ENCODE data around the gene RAB3GAP2.

Gene RAB3GAP2

GRCh38 chr1:220195701-220196100 is 76.6 kb downstream of the RAB3GAP2 start:
- Histone ChIP-seq H3K9me3 (ENCODE audit: severe bottlenecking) (no peaks in the 10 kb centered on the region), H3K27ac (no peak overlapping the region), H3K27me3 (ENCODE audit: insufficient read depth, low read depth, severe bottlenecking) (no peaks in the 10 kb centered on the region), H3K4me3 (ENCODE audit: low read depth, low read length) (no peak overlapping the region), H3K36me3 (peaks cover 45% of the 10 kb centered on the region)
- no peak for TF ChIP-seq CTCF (IDR thresholded peaks at IDR 0.05; ENCODE audit: low read depth, low read length)
- DNase-seq = no peak

- DNase-seq = no peak
- Histone ChIP-seq H3K27ac (no peak overlapping the region), H3K4me3 (ENCODE audit: low read depth, low read length) (no peak overlapping the region), H3K9me3 (ENCODE audit: severe bottlenecking) (no peaks in the 10 kb centered on the region), H3K27me3 (ENCODE audit: insufficient read depth, low read depth, severe bottlenecking) (no peaks in the 10 kb centered on the region), H3K36me3 (peaks cover 53% of the 10 kb centered on the region)
- peak; percentile 27; the same call in 1 of the 2 replicates for TF ChIP-seq CTCF (IDR thresholded peaks at IDR 0.05; ENCODE audit: low read depth, low read length)
These were observed 82.4 kb downstream of the RAB3GAP2 start for GRCh38 chr1:220189750-220190347.

- Histone ChIP-seq H3K27ac (no peak overlapping the region), H3K36me3 (peaks cover 45% of the 10 kb centered on the region), H3K27me3 (ENCODE audit: insufficient read depth, low read depth, severe bottlenecking) (no peaks in the 10 kb centered on the region), H3K9me3 (ENCODE audit: severe bottlenecking) (no peaks in the 10 kb centered on the region), H3K4me3 (ENCODE audit: low read depth, low read length) (no peak overlapping the region)
- TF ChIP-seq CTCF (IDR thresholded peaks at IDR 0.05; ENCODE audit: low read depth, low read length) = no peak
- DNase-seq = no peak
These were observed 83.7 kb downstream of the RAB3GAP2 start for GRCh38 chr1:220188538-220188937.

DNA sequence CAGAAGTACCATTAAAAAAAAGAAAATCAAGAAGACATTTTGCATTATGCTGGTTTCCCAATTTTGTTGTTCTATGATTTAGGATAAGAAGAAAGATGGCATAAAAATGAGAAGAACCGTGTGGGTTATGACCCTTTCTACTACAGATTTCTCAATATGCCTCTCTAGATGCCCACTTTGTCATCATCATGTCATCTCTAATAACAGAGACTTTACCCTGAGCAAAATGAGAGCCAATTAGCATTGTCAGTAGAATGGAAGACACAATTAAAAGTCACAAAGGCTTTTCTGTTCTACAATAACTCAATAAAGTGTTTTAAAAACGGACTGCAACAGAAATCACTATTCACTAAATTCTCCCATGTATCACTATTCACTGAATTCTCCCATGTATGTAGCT is 85.5 kb downstream of the RAB3GAP2 start:
- Histone ChIP-seq H3K9me3 (ENCODE audit: severe bottlenecking) (no peaks in the 10 kb centered on the region), H3K27ac (no peak overlapping the region), H3K27me3 (ENCODE audit: insufficient read depth, low read depth, severe bottlenecking) (no peaks in the 10 kb centered on the region), H3K36me3 (peaks cover 40% of the 10 kb centered on the region), H3K4me3 (ENCODE audit: low read depth, low read length) (no peak overlapping the region)
- DNase-seq = no peak
- TF ChIP-seq CTCF (IDR thresholded peaks at IDR 0.05; ENCODE audit: low read depth, low read length) = no peak

DNA sequence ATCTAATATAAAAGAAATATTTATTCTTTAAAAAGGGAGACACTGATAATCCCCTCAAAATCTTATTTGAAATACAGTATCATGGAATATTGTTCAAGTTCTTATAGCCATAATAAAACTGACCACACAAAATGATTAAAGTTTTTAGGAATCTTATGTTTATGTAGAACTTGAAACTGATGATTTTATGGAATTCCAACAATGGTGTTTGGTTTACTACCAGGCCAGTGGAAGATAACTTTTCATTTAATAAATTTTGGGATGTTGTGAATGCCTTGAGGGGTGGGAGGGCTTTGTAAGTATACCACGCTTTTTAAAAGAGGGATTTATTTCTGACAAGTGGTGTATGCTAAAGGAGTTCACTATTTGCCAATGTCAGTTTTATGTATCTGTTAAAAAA is 87.7 kb downstream of the RAB3GAP2 start:
- H3K36me3 ChIP-seq = peaks cover 34% of the 10 kb centered on the region

More for the DNA sequence above, 87.7 kb downstream of the RAB3GAP2 start:
- TF ChIP-seq CTCF (IDR thresholded peaks at IDR 0.05; ENCODE audit: low read depth, low read length) = no peak
- Histone ChIP-seq H3K9me3 (ENCODE audit: severe bottlenecking) (no peaks in the 10 kb centered on the region), H3K4me3 (ENCODE audit: low read depth, low read length) (no peak overlapping the region), H3K27me3 (ENCODE audit: insufficient read depth, low read depth, severe bottlenecking) (no peaks in the 10 kb centered on the region), H3K27ac (no peak overlapping the region)
- no peak for DNase-seq

Data from WERI-Rb-1 (cell line).